Measurements from ENCODE around the gene AMBP. TPM values are rescaled to one million over a fixed set of nuclear protein-coding genes. Genes with fewer than 3 reads are reported as not detected.

Gene AMBP
- total and polyA plus RNA-seq, 2 experiments from 2014 or later: 0.64 TPM; not detected in 1

DNA sequence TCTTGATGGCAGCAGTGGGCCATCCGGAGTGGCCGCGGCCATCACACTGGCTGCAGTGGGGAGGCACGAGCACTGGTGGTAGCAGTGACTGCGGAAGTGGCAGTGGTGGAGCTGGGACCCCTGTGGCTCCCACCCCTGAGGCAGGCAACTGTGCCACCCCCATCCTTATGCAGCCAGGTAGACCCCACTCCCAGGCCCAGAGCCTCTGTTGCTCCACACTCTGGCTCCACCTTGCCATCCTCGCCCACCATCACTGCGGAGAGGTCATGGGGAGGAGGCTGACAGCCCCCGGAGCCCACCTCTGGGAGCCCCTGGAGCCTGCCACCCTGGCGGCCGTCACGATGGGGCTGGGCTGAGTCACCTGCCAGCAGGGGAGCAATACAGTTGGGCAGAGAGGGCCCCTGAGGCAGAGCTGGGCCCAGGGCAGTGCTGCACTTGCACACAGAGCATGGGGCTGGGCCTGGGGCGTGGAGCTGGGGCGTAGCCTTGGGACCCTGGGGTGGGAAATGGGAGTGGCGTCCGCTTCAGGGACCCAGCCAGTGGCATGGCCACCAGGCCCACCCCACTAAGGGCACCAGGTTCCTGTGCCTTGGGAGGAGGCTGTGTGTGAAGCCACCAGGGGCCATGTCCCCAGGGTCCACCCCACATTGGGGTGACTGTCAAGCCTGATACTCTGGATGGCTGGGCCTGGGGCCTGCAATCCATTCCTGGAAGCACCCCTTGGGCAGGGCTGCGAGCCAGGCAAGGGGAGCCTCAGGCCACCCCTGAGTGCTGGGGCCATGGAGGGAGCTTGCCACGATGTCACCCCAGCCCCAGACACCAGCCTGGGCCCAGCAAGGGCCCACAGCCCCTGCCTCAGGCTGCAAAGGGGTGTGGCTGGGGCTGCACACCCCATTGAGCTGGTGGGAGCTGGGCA is 7.7 kb downstream of the AMBP start:
- peaks cover 3% of the 10 kb centered on the region for H3K27me3 ChIP-seq
- no peak for DNase-seq (ENCODE audit: low read depth in 1 of 2, low spot score in 1 of 2)
- H3K27ac ChIP-seq: no peak overlapping the region
- H3K9me3 ChIP-seq (ENCODE audit: low read depth): no peaks in the 10 kb centered on the region
- TF ChIP-seq, protein P1, sequence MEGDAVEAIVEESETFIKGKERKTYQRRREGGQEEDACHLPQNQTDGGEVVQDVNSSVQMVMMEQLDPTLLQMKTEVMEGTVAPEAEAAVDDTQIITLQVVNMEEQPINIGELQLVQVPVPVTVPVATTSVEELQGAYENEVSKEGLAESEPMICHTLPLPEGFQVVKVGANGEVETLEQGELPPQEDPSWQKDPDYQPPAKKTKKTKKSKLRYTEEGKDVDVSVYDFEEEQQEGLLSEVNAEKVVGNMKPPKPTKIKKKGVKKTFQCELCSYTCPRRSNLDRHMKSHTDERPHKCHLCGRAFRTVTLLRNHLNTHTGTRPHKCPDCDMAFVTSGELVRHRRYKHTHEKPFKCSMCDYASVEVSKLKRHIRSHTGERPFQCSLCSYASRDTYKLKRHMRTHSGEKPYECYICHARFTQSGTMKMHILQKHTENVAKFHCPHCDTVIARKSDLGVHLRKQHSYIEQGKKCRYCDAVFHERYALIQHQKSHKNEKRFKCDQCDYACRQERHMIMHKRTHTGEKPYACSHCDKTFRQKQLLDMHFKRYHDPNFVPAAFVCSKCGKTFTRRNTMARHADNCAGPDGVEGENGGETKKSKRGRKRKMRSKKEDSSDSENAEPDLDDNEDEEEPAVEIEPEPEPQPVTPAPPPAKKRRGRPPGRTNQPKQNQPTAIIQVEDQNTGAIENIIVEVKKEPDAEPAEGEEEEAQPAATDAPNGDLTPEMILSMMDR (IDR thresholded peaks at IDR 0.05; ENCODE audit: low read depth, low read length): no peak
- no peak overlapping the region for H3K4me3 ChIP-seq
- no peaks in the 10 kb centered on the region for H3K36me3 ChIP-seq
- H3K4me1 ChIP-seq (ENCODE audit: low read depth): no peaks in the 10 kb centered on the region

GRCh38 chr9:114069476-114070187 is 8.5 kb downstream of the AMBP start:
- Histone ChIP-seq H3K4me1 (ENCODE audit: low read depth) (no peaks in the 10 kb centered on the region), H3K27ac (no peak overlapping the region), H3K4me3 (no peak overlapping the region), H3K27me3 (no peaks in the 10 kb centered on the region), H3K9me3 (ENCODE audit: low read depth) (no peaks in the 10 kb centered on the region), H3K36me3 (no peaks in the 10 kb centered on the region)
- DNase-seq (ENCODE audit: low read depth in 1 of 2, low spot score in 1 of 2): no peak
- TF ChIP-seq, protein P1 (IDR thresholded peaks at IDR 0.05; ENCODE audit: low read depth, low read length): no peak

DNA sequence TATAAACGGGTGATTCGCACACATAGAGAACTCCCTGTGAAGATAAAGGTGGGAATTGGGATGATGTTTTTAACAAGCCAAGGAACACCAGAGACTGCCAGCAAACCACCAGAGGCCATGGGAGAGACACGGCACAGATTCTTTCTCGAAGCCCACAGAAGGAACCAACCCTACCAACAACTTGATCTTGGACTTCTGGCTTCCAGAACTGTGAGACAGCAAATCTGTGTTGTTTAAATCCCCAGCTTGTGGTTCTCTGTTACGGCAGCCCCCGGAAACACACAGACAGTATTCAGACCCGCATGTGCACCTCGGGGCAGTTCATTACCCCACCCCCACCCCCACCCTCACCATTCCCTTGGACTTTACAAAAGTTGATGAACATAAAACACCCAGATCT is 12.8 kb downstream of the AMBP start:
- no peak for DNase-seq (ENCODE audit: low read depth in 1 of 2, low spot score in 1 of 2)
- Histone ChIP-seq H3K36me3 (no peaks in the 10 kb centered on the region), H3K27me3 (no peaks in the 10 kb centered on the region), H3K9me3 (ENCODE audit: low read depth) (no peaks in the 10 kb centered on the region), H3K4me1 (ENCODE audit: low read depth) (no peaks in the 10 kb centered on the region), H3K4me3 (no peak overlapping the region), H3K27ac (no peak overlapping the region)
- TF ChIP-seq, protein P1 (IDR thresholded peaks at IDR 0.05; ENCODE audit: low read depth, low read length): no peak

GRCh38 chr9:114061830-114062474 is 16.1 kb downstream of the AMBP start:
- no peak for DNase-seq (ENCODE audit: low read depth in 1 of 2, low spot score in 1 of 2)
- H3K9me3 ChIP-seq (ENCODE audit: low read depth): no peaks in the 10 kb centered on the region
- TF ChIP-seq, protein P1 (IDR thresholded peaks at IDR 0.05; ENCODE audit: low read depth, low read length): no peak
- H3K27ac ChIP-seq: no peak overlapping the region
- no peaks in the 10 kb centered on the region for H3K36me3 ChIP-seq
- H3K4me1 ChIP-seq (ENCODE audit: low read depth): peaks cover 4% of the 10 kb centered on the region
- H3K4me3 ChIP-seq: no peak overlapping the region
- no peaks in the 10 kb centered on the region for H3K27me3 ChIP-seq

GRCh38 chr9:114061292-114061691 is 16.8 kb downstream of the AMBP start:
- no peaks in the 10 kb centered on the region for H3K27me3 ChIP-seq
- peaks cover 4% of the 10 kb centered on the region for H3K4me1 ChIP-seq (ENCODE audit: low read depth)
- no peak for DNase-seq (ENCODE audit: low read depth in 1 of 2, low spot score in 1 of 2)
- H3K4me3 ChIP-seq: no peak overlapping the region
- H3K36me3 ChIP-seq: no peaks in the 10 kb centered on the region
- no peaks in the 10 kb centered on the region for H3K9me3 ChIP-seq (ENCODE audit: low read depth)
- TF ChIP-seq, protein P1 (IDR thresholded peaks at IDR 0.05; ENCODE audit: low read depth, low read length): no peak
- no peak overlapping the region for H3K27ac ChIP-seq

Data from cardiac muscle cell (in vitro differentiated cells and primary cell).